AG04450 (cell line): ENCODE results near the gene MICAL3. TPM values are rescaled to one million over a fixed set of nuclear protein-coding genes. Genes with fewer than 3 reads are reported as not detected.

Source experiments
- CTCF ChIA-PET: fragments of 300-600, 350-600 bp; formaldehyde crosslinking; extraction: SDS; loops from one replicate; lab custom pipeline; 2022; ENCODE audit warnings: antibody characterized with exemption, inconsistent platforms; lab: Charles Lee
- POLR2A ChIA-PET: fragments of 350-600 bp; formaldehyde crosslinking; extraction: SDS; loops from one replicate; lab custom pipeline; 2021; ENCODE audit warnings: antibody characterized with exemption, inconsistent platforms; lab: Yijun Ruan, JAX
- DNase-seq: peaks from one replicate; pipeline ENCODE4 v3.0.0-alpha.2; 2011; ENCODE audit warnings: low read depth, low spot score
- H3K27ac ChIP-seq: one replicate; pipeline ENCODE4 v1.5.1; 2012; ENCODE audit warnings: low read depth, low read length, control low read depth
- H3K27me3 ChIP-seq: one replicate; pipeline ENCODE4 v1.6.0; 2012; ENCODE audit warnings: low read length; ENCODE audit not compliant: control insufficient read depth, insufficient read depth
- H3K4me3 ChIP-seq: 2 replicates; pipeline ENCODE4 v1.5.1; 2011; ENCODE audit warnings: mild to moderate bottlenecking, low read depth, low read length, control low read depth
- H3K9me3 ChIP-seq: 2 replicates; pipeline ENCODE4 v1.5.1; 2012; ENCODE audit warnings: low read length; ENCODE audit not compliant: control insufficient read depth, insufficient read depth
- polyA plus RNA-seq: library from polyadenylated mRNA; depleted of rRNA; stranded (reverse); fragments of >200 nt; gene quantifications from 2 replicates; pipeline ENCODE4 v1.2.3, GENCODE V29; 2011
- TF ChIP-seq, protein P1 (sequence below): IDR thresholded peaks from 2 replicates; pipeline ENCODE4 v1.5.1; 2011; ENCODE audit warnings: low read depth, low read length, control low read depth, inconsistent platforms

MICAL3 gene
- polyA plus RNA-seq, 1 experiment: 17.8 TPM

DNA sequence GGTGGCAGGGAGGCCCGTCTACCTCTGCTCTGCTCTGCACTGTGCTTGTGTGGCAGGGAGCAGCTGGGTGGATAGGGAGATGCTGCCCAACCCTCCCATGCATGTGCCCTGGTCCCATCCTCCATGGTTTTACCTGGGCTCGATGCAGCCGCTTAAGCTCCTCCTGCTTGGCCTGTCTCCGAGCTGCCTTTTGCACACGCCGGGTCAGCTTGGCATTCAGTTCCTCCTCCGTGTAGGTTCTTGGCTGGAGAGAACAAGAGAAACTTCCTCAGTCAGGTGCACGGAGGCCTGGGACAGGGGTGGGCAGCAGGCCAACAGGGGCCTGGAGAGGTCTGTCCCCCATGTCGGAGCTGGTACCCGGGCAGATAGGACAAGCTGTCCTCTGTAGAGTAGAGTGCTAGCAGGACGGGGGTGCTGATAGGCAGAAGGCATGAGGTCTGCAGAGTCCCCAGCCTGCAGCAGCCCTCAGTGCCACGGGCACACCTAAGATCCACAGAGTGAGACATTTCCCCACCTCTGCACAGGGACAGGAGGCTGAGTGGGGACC lies 213.7 kb downstream of the MICAL3 start:
- Histone ChIP-seq H3K27me3 (no peaks in the 10 kb centered on the region), H3K4me3 (no peak overlapping the region), H3K27ac (no peak overlapping the region), H3K9me3 (no peaks in the 10 kb centered on the region)
- ChIA-PET CTCF (no interaction called here), POLR2A (no interaction called here)
- DNase-seq: no peak
- TF ChIP-seq, protein P1, sequence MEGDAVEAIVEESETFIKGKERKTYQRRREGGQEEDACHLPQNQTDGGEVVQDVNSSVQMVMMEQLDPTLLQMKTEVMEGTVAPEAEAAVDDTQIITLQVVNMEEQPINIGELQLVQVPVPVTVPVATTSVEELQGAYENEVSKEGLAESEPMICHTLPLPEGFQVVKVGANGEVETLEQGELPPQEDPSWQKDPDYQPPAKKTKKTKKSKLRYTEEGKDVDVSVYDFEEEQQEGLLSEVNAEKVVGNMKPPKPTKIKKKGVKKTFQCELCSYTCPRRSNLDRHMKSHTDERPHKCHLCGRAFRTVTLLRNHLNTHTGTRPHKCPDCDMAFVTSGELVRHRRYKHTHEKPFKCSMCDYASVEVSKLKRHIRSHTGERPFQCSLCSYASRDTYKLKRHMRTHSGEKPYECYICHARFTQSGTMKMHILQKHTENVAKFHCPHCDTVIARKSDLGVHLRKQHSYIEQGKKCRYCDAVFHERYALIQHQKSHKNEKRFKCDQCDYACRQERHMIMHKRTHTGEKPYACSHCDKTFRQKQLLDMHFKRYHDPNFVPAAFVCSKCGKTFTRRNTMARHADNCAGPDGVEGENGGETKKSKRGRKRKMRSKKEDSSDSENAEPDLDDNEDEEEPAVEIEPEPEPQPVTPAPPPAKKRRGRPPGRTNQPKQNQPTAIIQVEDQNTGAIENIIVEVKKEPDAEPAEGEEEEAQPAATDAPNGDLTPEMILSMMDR: no peak

DNA sequence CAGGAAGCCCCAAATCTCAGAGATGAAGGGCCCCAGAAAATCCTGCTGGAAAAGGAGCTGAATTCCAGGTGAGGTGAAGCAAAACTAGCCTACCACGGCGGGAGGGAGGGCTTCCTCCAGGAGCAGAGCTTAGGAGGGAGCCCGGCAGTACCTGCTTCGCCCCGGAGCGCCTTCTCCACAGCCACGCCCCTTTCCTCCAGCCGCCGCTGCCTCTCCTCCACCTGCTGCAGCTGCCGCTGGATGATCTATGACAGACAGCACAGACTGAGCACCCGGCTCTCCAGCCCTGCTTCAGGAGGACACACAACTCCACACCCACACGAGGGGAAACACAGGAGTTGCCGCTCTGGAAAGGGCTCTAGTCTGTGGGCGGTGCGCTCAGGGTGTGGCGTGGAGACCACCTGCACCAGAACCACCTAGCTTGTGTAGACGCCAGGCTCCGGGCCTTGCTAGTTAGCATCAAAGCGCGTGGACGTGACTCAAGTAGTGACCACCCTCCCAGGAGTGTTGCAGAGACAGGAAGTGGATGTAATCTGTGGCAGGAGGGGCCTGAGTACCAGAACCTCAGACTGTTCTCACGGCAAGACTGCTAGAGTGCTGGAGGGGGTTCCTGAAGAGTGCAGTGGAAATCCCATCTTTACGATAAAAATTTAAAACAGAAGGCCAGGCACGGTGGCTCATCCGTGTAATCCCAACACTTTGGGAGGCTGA lies 215.5 kb downstream of the MICAL3 start:
- Histone ChIP-seq H3K9me3 (no peaks in the 10 kb centered on the region), H3K27me3 (no peaks in the 10 kb centered on the region), H3K27ac (no peak overlapping the region), H3K4me3 (no peak overlapping the region)
- TF ChIP-seq, protein P1: no peak
- POLR2A ChIA-PET: no interaction called here
- CTCF ChIA-PET: interaction anchor here (1.3 kb wide), 1 partner anchor 267 kb away, joined by 5 read pairs; no protein-coding TSS in a partner anchor
- no peak for DNase-seq

DNA sequence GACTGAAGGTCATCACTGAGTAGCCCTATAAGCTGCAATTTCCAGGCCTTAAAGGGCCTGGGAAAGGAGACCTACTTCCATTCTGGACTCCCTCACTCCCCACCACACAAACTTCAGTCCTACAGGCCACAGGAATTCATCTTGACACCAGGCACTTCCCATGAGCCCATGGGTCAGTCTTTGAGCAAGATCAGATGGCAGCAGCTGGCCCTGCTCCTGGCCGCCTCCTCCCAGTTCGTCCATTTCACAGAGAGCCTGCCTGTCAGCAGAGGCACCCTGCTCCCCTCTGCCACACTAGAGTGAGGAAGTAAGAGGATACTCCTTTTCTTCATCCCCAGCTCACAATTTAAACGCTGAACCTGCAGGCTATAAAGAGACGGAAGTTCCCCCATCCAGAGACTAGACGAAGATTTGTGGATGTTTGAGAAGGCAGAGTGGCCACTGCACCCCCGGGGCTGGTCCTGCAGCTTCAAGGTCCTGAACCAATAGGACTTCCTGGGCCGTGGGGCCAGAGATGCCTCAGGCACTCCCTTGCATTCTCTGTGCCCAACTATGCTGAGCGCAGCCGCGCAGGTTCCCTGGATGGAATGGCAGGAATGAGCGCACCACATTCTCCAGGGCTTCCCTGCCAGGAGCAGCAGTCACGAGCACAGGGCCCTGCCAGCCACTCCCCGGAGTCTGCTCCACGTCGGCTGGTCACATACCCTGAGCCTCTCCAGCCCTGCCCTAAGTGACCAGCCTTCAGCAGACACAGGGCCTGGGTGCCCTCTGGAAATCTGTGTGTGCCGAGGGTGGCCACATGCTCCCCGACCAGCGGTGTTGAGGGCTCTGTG lies 216.6 kb downstream of the MICAL3 start:
- no peaks in the 10 kb centered on the region for H3K9me3 ChIP-seq
- peak; percentile 43 for DNase-seq
- H3K27ac ChIP-seq: peak overlapping the region; percentile 54
- no peaks in the 10 kb centered on the region for H3K27me3 ChIP-seq
- no peak overlapping the region for H3K4me3 ChIP-seq
- ChIA-PET CTCF (no interaction called here), POLR2A (no interaction called here)
- TF ChIP-seq, protein P1: no peak

DNA sequence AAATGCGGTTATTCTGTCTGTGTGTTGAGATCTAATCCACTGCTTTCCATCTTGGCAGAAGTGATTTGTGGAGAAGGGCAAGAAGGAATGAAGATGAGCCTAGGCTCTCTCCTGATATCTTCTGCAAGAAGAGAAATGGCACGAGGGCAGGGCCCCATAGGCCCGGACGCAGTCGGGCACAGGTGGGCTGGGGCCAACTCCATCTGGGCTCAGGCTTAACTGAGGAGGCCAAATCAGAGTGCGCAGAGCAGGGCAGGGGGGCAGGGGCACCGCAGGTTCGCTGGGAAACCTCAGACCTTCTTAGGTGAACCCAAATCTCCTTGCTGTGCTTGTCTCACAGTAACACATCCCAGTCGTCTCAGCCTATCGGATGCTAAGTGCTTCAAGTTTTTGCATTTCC lies 217.3 kb downstream of the MICAL3 start:
- TF ChIP-seq, protein P1: no peak
- no peak overlapping the region for H3K4me3 ChIP-seq
- peak overlapping the region; percentile 54 for H3K27ac ChIP-seq
- ChIA-PET CTCF (no interaction called here), POLR2A (no interaction called here)
- DNase-seq: no peak
- no peaks in the 10 kb centered on the region for H3K27me3 ChIP-seq
- no peaks in the 10 kb centered on the region for H3K9me3 ChIP-seq
